ENCODE results near the gene RRAGC.

RRAGC gene

DNA sequence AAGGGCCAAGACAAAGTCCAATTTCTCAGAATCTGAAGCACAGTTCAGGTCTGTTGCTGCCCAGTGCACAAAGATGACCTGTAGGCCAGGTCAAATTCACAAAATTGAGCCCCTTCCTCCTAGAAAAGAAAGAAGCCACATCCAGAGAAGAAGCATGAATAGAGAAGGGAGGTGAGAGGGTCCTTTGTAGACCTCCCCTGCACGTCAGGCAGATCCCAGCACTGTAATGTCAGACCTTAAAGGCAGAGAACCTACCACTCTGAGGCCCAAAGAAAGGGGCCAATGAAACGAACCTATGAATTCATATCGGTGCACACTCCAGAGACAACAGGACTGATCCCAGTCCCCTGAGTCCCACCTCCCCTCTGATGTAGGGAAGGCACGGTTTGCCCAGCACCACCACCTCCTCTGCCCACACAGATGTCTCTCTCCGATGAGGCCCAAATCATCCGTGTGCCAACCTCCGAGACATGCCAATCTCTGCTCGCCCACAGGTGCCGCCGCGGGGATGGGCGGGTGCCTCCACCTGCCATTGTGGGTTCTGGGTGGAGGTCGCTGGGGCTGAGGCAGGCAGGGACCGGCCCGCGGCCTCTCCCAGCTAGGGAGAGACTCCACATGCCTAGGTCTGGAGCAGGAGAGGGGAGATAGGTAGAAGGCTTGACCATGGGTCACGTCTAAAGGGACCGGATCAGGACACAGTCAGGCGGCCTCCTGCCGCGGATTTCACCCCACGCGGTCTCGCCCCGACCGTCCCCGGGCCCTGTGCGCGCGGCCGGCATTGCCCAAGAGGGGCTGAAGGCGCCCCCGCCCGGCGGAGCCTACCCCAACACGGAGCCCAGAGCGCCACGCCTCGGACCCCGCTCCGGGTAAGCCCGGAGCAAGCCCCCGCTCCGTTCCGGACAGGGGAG, 42.1 kb downstream of the RRAGC start:
- H3K4me2 ChIP-seq (ENCODE audit: insufficient read depth, low read length) = no peak overlapping the region

DNA sequence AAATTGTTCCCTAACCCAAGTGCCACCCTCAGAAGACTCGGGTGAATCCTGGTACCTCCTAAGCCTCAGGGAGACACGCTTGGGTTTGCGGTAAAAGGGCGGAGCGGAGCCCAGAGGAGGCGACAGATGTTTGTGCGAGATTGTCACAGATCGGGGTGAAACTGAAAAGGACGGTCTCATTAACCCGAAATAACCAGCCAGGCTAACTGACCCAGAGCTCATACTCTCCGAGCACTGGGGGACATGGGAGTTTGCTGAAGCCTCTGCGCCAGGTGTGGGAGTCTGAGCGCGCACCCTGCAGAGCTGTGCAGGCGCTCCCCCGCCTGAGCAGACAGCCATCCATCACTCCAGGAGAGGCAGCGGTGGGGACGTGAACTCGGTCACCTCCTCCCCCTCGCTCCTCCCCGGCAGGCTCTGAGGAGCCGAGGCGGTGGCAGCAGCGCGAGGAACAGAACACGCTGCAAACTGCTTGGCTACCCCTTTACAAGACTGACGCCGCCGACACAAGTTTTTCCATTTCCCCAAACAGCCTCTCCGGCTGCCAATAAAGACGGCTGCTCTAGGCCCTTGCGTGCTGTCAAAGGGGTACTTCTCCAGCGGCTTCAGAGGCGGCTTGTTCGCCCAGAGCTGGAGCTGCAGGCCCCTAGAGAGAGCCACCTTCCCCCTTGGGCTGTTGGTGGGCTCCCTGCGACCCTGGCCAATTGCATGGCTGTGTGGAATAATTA, 43.5 kb downstream of the RRAGC start:
- no peak overlapping the region for H2AFZ ChIP-seq (ENCODE audit: low read depth, low read length)
- no peaks in the 10 kb centered on the region for H3K9me3 ChIP-seq (ENCODE audit: insufficient read depth, low read length, severe bottlenecking)
- no peak for ATAC-seq (ENCODE audit: insufficient read depth, low read depth)
- H3K27ac ChIP-seq (ENCODE audit: low read length) = no peak overlapping the region
- no peaks in the 10 kb centered on the region for H4K20me1 ChIP-seq (ENCODE audit: insufficient read depth, low read length)
- no peaks in the 10 kb centered on the region for H3K79me2 ChIP-seq (ENCODE audit: insufficient read depth, low read length)
- no peak overlapping the region for H3K4me2 ChIP-seq (ENCODE audit: insufficient read depth, low read length)
- no peaks in the 10 kb centered on the region for H3K27me3 ChIP-seq (ENCODE audit: insufficient read depth, low read length, poor library complexity)
- H3K4me3 ChIP-seq (ENCODE audit: low read depth in 1 of 2, low read length in 2 of 2) = no peak overlapping the region
- no peaks in the 10 kb centered on the region for H3K36me3 ChIP-seq (ENCODE audit: insufficient read depth, low read length)
- TF ChIP-seq CTCF (IDR thresholded peaks at IDR 0.05; ENCODE audit: borderline replicate concordance, extremely low read depth, low read length, poor library complexity, severe bottlenecking) = no peak
- TF ChIP-seq EZH2 (IDR thresholded peaks at IDR 0.05; ENCODE audit: borderline replicate concordance, low read depth, low read length, severe bottlenecking) = no peak
- no peak overlapping the region for H3K9ac ChIP-seq (ENCODE audit: low read depth, low read length)
- no peaks in the 10 kb centered on the region for H3K4me1 ChIP-seq (ENCODE audit: insufficient read depth, low read length)
- no peak for DNase-seq

More for the DNA sequence above, 42.1 kb downstream of the RRAGC start:
- H4K20me1 ChIP-seq (ENCODE audit: insufficient read depth, low read length) = no peaks in the 10 kb centered on the region
- H3K9me3 ChIP-seq (ENCODE audit: insufficient read depth, low read length, severe bottlenecking) = no peaks in the 10 kb centered on the region
- ATAC-seq (ENCODE audit: insufficient read depth, low read depth) (no peak), DNase-seq (no peak)
- H3K79me2 ChIP-seq (ENCODE audit: insufficient read depth, low read length) = no peaks in the 10 kb centered on the region
- TF ChIP-seq CTCF (IDR thresholded peaks at IDR 0.05; ENCODE audit: borderline replicate concordance, extremely low read depth, low read length, poor library complexity, severe bottlenecking) (no peak), EZH2 (IDR thresholded peaks at IDR 0.05; ENCODE audit: borderline replicate concordance, low read depth, low read length, severe bottlenecking) (no peak)
- H3K9ac ChIP-seq (ENCODE audit: low read depth, low read length) = no peak overlapping the region
- H3K27me3 ChIP-seq (ENCODE audit: insufficient read depth, low read length, poor library complexity) = peaks cover 5% of the 10 kb centered on the region
- H3K27ac ChIP-seq (ENCODE audit: low read length) = no peak overlapping the region
- no peak overlapping the region for H2AFZ ChIP-seq (ENCODE audit: low read depth, low read length)
- H3K4me3 ChIP-seq (ENCODE audit: low read depth in 1 of 2, low read length in 2 of 2) = no peak overlapping the region
- no peaks in the 10 kb centered on the region for H3K4me1 ChIP-seq (ENCODE audit: insufficient read depth, low read length)
- no peaks in the 10 kb centered on the region for H3K36me3 ChIP-seq (ENCODE audit: insufficient read depth, low read length)

- H3K4me3 ChIP-seq (ENCODE audit: low read depth in 1 of 2, low read length in 2 of 2) = no peak overlapping the region
- H3K36me3 ChIP-seq (ENCODE audit: insufficient read depth, low read length) = no peaks in the 10 kb centered on the region
- DNase-seq (no peak), ATAC-seq (ENCODE audit: insufficient read depth, low read depth) (no peak)
- no peak overlapping the region for H3K9ac ChIP-seq (ENCODE audit: low read depth, low read length)
- H2AFZ ChIP-seq (ENCODE audit: low read depth, low read length) = no peak overlapping the region
- no peak overlapping the region for H3K4me2 ChIP-seq (ENCODE audit: insufficient read depth, low read length)
- H3K4me1 ChIP-seq (ENCODE audit: insufficient read depth, low read length) = no peaks in the 10 kb centered on the region
- no peaks in the 10 kb centered on the region for H3K9me3 ChIP-seq (ENCODE audit: insufficient read depth, low read length, severe bottlenecking)
- no peaks in the 10 kb centered on the region for H3K79me2 ChIP-seq (ENCODE audit: insufficient read depth, low read length)
- H3K27me3 ChIP-seq (ENCODE audit: insufficient read depth, low read length, poor library complexity) = peaks cover 2% of the 10 kb centered on the region
- no peak overlapping the region for H3K27ac ChIP-seq (ENCODE audit: low read length)
- H4K20me1 ChIP-seq (ENCODE audit: insufficient read depth, low read length) = no peaks in the 10 kb centered on the region
- TF ChIP-seq CTCF (IDR thresholded peaks at IDR 0.05; ENCODE audit: borderline replicate concordance, extremely low read depth, low read length, poor library complexity, severe bottlenecking) = no peak
- TF ChIP-seq EZH2 (IDR thresholded peaks at IDR 0.05; ENCODE audit: borderline replicate concordance, low read depth, low read length, severe bottlenecking) = no peak
These were observed 44.5 kb downstream of the RRAGC start for GRCh38 chr1:38814984-38815464.

All from DND-41 (cell line).